ENCODE measurements around the gene CCDC157.

GRCh38 chr22:30393885-30394284 lies 37.1 kb downstream of the CCDC157 start:
- TF ChIP-seq ATF7 (IDR thresholded peaks at IDR 0.05; ENCODE audit: low read depth) (no peak), CHD4 (IDR thresholded peaks at IDR 0.05) (no peak), CTCF (IDR thresholded peaks at IDR 0.05 in 2 of 3, conservative IDR thresholded peaks at IDR 0.05 in 1 of 3; ENCODE audit: control insufficient read depth in 2 of 3, extremely low read depth in 1 of 3, insufficient read depth in 1 of 3, low read depth in 3 of 3, low read length in 3 of 3) (no peak), PAX8 (IDR thresholded peaks at IDR 0.05) (no peak)
